Stimulated activated memory B cell treated with anti-CD40 and anti-IgM and Interleukin-4, amounts not matched to agents 10 μg/mL and 1 μg/mL and 100 μg/mL, for 72 hours (primary cell): Measurements from ENCODE around the gene GPR108.

Experiments
- ATAC-seq: fragments of 150-1000 bp; cut with Tn5 transposase; 2 replicates; pipeline ENCODE4 v1.10.0; 2021
- H3K27ac Mint-ChIP-seq: one replicate; pipeline ENCODE4 v1.8.0; 2022; ENCODE audit warnings: mild to moderate bottlenecking, mixed read lengths
- H3K27me3 Mint-ChIP-seq: one replicate; pipeline ENCODE4 v1.8.0; 2022; ENCODE audit warnings: mixed read lengths
- H3K36me3 Mint-ChIP-seq: one replicate; pipeline ENCODE4 v1.8.0; 2022; ENCODE audit warnings: mixed read lengths
- H3K4me1 Mint-ChIP-seq: one replicate; pipeline ENCODE4 v1.8.0; 2022; ENCODE audit warnings: mixed read lengths
- H3K4me3 Mint-ChIP-seq: one replicate; pipeline ENCODE4 v1.8.0; 2022; ENCODE audit warnings: mild to moderate bottlenecking, moderate library complexity, mixed read lengths
- H3K9me3 Mint-ChIP-seq: one replicate; pipeline ENCODE4 v1.8.0; 2022; ENCODE audit warnings: mixed read lengths

The GPR108 gene

DNA sequence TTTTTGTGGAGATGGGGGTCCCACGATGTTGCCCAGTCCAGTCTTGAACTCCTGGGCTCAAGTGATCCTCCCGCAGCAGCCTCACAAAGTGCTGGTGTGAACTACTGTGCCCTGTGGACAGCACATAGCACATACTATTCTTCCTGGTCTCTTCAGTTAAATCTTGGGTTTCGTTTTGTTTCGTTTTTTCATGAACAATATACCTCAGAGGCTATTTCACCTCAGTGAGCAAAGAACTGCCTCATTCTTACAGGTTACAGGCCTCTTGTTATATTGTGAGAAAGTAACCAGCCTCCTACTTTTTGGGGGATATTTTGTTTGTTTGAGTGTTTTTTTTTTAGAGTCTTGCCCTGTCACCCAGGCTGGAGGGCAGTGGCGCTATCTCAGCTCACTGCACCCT lies 15.6 kb downstream of the GPR108 start:
- Mint-ChIP-seq H3K4me1 (peaks cover 66% of the 10 kb centered on the region), H3K27ac (peak overlapping the region; percentile 87), H3K27me3 (no peaks in the 10 kb centered on the region), H3K36me3 (no peaks in the 10 kb centered on the region), H3K9me3 (peaks cover 7% of the 10 kb centered on the region), H3K4me3 (peak overlapping the region; percentile 46)
- peak; percentile 92 for ATAC-seq

GRCh38 chr19:6721138-6721474 lies 16.3 kb downstream of the GPR108 start:
- no peak for ATAC-seq
- Mint-ChIP-seq H3K4me3 (no peak overlapping the region), H3K27me3 (no peaks in the 10 kb centered on the region), H3K9me3 (peaks cover 7% of the 10 kb centered on the region), H3K36me3 (no peaks in the 10 kb centered on the region), H3K4me1 (peaks cover 63% of the 10 kb centered on the region), H3K27ac (peak overlapping the region; percentile 87)

- peak within 1 kb of the TSS; percentile 87 for H3K27ac Mint-ChIP-seq
- peaks cover 57% of the 10 kb centered on the region for H3K4me1 Mint-ChIP-seq
- H3K4me3 Mint-ChIP-seq: peak within 1 kb of the TSS; percentile 46
- peaks cover 7% of the 10 kb centered on the region for H3K9me3 Mint-ChIP-seq
- no peaks in the 10 kb centered on the region for H3K27me3 Mint-ChIP-seq
- no peaks in the 10 kb centered on the region for H3K36me3 Mint-ChIP-seq
- no peak for ATAC-seq
Measured at GRCh38 chr19:6720369-6721137, 16.8 kb downstream of the GPR108 start, which contains the start of gene C3. C3 (minus strand) TSS chr19:6720650; CDS start chr19:6720589, 61 bp downstream.

- H3K4me1 Mint-ChIP-seq: peaks cover 51% of the 10 kb centered on the region
- ATAC-seq: no peak
- H3K27me3 Mint-ChIP-seq: no peaks in the 10 kb centered on the region
Measured at GRCh38 chr19:6719992-6720368, 17.4 kb downstream of the GPR108 start.

GRCh38 chr19:6719540-6719861 lies 17.9 kb downstream of the GPR108 start:
- Mint-ChIP-seq H3K4me3 (no peak overlapping the region), H3K27me3 (no peaks in the 10 kb centered on the region), H3K9me3 (peaks cover 7% of the 10 kb centered on the region), H3K4me1 (peaks cover 47% of the 10 kb centered on the region), H3K36me3 (no peaks in the 10 kb centered on the region), H3K27ac (peak overlapping the region; percentile 87)
- ATAC-seq: no peak

More at GRCh38 chr19:6719992-6720368, 17.4 kb downstream of the GPR108 start:
- peak overlapping the region; percentile 87 for H3K27ac Mint-ChIP-seq
- peaks cover 7% of the 10 kb centered on the region for H3K9me3 Mint-ChIP-seq
- no peaks in the 10 kb centered on the region for H3K36me3 Mint-ChIP-seq
- no peak overlapping the region for H3K4me3 Mint-ChIP-seq

DNA sequence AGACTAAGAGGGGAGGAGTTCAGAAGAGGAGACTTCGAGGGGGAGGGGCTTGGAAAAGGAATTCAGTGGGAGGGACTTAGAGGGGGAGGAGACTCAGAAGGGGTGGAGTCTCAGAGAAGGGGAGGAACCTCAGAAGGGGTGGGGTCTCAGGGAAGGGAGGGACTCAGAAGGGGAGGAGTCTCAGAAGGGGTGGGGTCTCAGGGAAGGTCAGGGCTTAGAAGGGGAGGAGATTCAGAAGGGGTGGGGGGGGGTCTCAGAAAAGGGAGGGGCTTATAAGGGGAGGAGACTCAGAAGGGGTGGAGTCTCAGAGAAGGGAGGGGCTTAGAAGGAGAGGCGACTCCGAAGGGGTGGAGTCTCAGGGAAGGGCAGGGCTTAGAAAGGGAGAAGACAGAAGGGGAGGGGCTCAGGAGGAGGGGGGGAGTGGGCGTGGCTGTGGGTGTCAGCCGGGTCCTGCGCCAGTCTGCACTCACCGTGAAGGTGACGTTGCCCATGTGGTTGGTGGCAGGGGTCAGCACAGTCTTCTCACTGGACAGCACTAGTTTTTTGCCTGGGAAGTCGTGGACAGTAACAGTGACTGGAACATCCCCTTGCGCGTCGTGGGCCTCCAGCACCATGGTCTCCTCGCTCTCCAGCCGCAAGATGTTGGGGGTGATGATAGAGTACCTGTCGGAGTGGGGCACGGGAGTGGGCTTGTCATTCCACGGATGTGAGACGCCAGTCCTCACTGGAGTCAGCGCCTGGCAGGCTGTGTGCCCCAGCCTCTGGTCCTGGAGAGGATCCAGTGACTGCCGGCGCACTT lies 18.4 kb downstream of the GPR108 start:
- Mint-ChIP-seq H3K36me3 (no peaks in the 10 kb centered on the region), H3K27ac (no peak overlapping the region), H3K4me1 (peaks cover 41% of the 10 kb centered on the region), H3K27me3 (no peaks in the 10 kb centered on the region), H3K4me3 (no peak overlapping the region), H3K9me3 (peaks cover 7% of the 10 kb centered on the region)
- ATAC-seq: no peak

GRCh38 chr19:6718111-6718740 lies 19.2 kb downstream of the GPR108 start:
- Mint-ChIP-seq H3K27ac (no peak overlapping the region), H3K4me1 (peaks cover 34% of the 10 kb centered on the region), H3K9me3 (peaks cover 7% of the 10 kb centered on the region), H3K36me3 (no peaks in the 10 kb centered on the region), H3K4me3 (no peak overlapping the region), H3K27me3 (no peaks in the 10 kb centered on the region)
- no peak for ATAC-seq

- no peak for ATAC-seq
- no peaks in the 10 kb centered on the region for H3K27me3 Mint-ChIP-seq
- peak overlapping the region; percentile 35 for H3K27ac Mint-ChIP-seq
- H3K36me3 Mint-ChIP-seq: no peaks in the 10 kb centered on the region
- H3K4me1 Mint-ChIP-seq: peaks cover 30% of the 10 kb centered on the region
- peak overlapping the region; percentile 10 for H3K4me3 Mint-ChIP-seq
- peaks cover 7% of the 10 kb centered on the region for H3K9me3 Mint-ChIP-seq
Measured at GRCh38 chr19:6717441-6717971, 19.9 kb downstream of the GPR108 start.

DNA sequence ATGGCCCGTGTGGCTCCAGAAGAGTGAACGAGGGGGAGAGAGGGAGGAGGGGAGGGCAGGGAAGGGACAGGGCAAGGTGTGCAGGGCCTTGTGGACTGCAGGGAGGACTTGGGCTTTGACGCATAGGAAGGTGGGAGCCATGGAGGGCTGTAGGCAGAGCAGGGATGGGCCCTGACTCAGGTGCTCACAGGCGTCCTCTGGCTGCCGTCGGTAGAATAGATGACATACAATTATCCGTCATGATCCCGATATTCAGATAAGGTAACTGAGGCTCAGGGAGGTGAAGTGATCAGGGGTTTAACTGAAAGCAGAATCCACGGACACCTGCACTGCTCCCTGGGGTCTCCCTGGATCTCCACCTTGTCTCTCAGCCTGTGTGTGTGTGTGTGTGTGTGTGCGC lies 20.3 kb downstream of the GPR108 start:
- Mint-ChIP-seq H3K27ac (peak overlapping the region; percentile 35), H3K4me3 (peak overlapping the region; percentile 10), H3K36me3 (no peaks in the 10 kb centered on the region), H3K9me3 (peaks cover 7% of the 10 kb centered on the region), H3K4me1 (peaks cover 26% of the 10 kb centered on the region), H3K27me3 (no peaks in the 10 kb centered on the region)
- no peak for ATAC-seq

DNA sequence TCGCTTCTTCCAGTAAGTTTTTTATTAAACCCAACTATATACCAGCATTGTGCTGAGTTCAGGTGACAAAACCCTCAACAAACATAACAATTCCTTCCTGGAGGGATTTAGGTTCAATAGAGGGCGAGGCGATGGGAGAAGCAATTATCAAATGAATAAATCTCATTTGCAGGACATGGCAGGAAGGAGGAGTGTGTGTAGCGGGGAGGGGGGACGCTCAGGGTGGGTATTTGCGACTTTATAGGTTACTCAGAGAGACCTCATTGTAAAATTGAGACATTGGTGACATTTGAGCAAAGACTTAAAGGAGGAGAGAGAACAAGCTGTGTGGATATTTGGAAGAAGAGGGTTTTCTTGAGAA lies 20.8 kb downstream of the GPR108 start:
- Mint-ChIP-seq H3K4me1 (peaks cover 22% of the 10 kb centered on the region), H3K36me3 (no peaks in the 10 kb centered on the region), H3K9me3 (peaks cover 7% of the 10 kb centered on the region), H3K27me3 (peaks cover 1% of the 10 kb centered on the region), H3K27ac (no peak overlapping the region), H3K4me3 (no peak overlapping the region)
- ATAC-seq: no peak

GRCh38 chr19:6714749-6715555 lies 22.4 kb downstream of the GPR108 start:
- Mint-ChIP-seq H3K4me1 (peaks cover 24% of the 10 kb centered on the region), H3K4me3 (no peak overlapping the region), H3K27ac (no peak overlapping the region), H3K36me3 (no peaks in the 10 kb centered on the region), H3K27me3 (peaks cover 18% of the 10 kb centered on the region), H3K9me3 (peaks cover 7% of the 10 kb centered on the region)
- no peak for ATAC-seq

DNA sequence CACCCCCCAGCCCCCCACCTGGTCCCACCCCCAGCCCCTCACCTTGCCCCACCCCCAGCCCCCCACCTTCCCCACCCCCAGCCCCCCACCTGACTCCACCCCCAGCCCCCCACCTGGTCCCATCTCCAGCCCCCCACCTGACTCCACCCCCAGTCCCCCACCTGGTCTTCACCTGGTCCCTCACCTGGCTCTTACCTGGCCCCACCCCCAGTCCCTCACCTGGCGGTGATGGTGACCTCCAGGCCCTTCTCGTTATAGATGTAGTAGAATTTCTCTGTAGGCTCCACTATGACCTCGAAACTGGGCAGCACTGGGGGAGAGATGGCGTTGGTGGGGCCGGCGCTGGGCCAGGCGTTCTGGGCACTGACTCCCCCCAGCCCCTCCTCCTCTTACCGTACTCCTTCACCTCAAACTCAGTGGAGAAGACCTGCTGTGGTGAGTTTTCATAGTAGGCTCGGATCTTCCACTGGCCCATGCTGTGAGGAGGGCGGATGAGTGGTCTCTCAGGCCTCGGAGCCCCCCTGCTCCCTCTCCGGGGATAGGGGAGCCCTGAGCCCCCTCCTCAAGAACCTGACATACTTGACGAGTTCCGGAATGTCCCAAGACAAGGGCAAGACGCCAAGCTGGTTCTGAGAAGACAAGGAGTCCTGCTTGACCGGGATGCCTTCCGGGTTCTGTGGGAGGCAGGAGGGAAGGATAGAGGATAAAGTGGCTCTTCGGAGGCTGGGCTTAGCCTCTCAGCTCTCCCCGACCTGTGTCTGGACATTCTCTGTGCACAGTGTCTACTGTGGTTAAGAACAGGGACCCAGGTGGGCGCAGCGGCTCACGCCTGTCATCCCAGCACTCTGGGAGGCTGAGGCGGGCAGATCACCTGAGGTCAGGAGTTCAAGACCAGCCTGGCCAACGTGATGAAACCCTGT lies 23.3 kb downstream of the GPR108 start:
- Mint-ChIP-seq H3K4me1 (peaks cover 30% of the 10 kb centered on the region), H3K27me3 (peaks cover 27% of the 10 kb centered on the region), H3K36me3 (no peaks in the 10 kb centered on the region), H3K9me3 (peaks cover 7% of the 10 kb centered on the region), H3K27ac (no peak overlapping the region), H3K4me3 (no peak overlapping the region)
- no peak for ATAC-seq

- peaks cover 28% of the 10 kb centered on the region for H3K4me1 Mint-ChIP-seq
- no peak overlapping the region for H3K4me3 Mint-ChIP-seq
- H3K36me3 Mint-ChIP-seq: no peaks in the 10 kb centered on the region
- peaks cover 37% of the 10 kb centered on the region for H3K27me3 Mint-ChIP-seq
- peaks cover 7% of the 10 kb centered on the region for H3K9me3 Mint-ChIP-seq
- no peak for ATAC-seq
- no peak overlapping the region for H3K27ac Mint-ChIP-seq
Measured at GRCh38 chr19:6712692-6713670, 24.4 kb downstream of the GPR108 start.
